22Rv1 (cell line): ENCODE results near the gene ZMYM3.
"Not testable (repeated sequence)": the region's sequence is repeated elsewhere in the genome, so short reads cannot be mapped to it uniquely, and the experiment has no call there.

ENCODE experiments used
- H3K27ac ChIP-seq: fragments of 450-650 bp; 2 replicates; pipeline ENCODE4 v1.5.1; 2017
- CTCF ChIP-seq: fragments of 450-650 bp; IDR thresholded peaks from 2 replicates; pipeline ENCODE4 v1.5.1; 2017; ENCODE audit warnings: mild to moderate bottlenecking
- ZFX ChIP-seq: fragments of 450-650 bp; IDR thresholded peaks from 2 replicates; pipeline ENCODE4 v1.6.1; 2017; ENCODE audit warnings: antibody characterized with exemption, borderline replicate concordance

ZMYM3 gene

GRCh38 chrX:71269801-71270395 lies 16.0 kb upstream of the ZMYM3 start:
- no peak overlapping the region for H3K27ac ChIP-seq
- TF ChIP-seq CTCF (no peak), ZFX (no peak)

DNA sequence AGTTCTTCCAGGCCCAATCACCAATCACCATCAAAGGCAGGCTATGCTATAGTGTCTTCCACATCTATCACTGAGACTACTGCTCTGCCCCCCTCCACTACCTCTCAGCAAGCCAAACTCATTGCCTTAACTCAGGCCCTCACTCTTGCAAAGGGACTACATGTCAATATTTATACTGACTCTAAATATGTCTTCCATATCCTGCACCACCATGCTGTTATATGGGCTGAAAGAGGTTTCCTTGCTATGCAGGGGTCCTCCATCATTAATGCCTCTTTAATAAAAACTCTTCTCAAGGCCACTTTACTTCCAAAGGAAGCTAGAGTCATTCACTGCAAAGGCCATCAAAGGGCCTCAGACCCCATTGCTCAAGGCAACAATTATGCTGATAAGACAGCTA lies 14.7 kb upstream of the ZMYM3 start:
- not testable (repeated sequence) for H3K27ac ChIP-seq

GRCh38 chrX:71256856-71257255 lies 2.9 kb upstream of the ZMYM3 start:
- no peak overlapping the region for H3K27ac ChIP-seq
- no peak for TF ChIP-seq ZFX
- TF ChIP-seq CTCF = no peak

DNA sequence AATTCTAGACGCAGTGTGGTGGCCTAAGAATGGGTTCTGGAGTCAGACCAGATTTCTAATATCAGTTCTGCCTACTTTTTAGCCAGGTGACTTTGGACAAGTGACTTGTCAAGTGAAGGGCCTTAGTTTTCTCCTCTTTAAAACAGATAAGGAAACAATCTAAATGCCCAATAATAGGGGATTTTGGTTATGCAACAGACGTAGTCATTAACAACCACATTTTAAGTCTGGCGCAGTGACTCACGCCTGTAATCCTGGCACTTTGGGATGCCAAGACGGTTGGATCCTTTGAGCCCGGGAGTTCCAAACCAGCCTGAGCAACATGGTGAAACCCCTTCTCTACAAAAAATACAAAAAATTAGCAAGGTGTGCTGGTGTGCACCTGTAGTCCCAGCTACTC lies 2.1 kb upstream of the ZMYM3 start:
- H3K27ac ChIP-seq = no peak overlapping the region; the same call in 1 of the 2 replicates
- TF ChIP-seq ZFX (no peak), CTCF (no peak)

DNA sequence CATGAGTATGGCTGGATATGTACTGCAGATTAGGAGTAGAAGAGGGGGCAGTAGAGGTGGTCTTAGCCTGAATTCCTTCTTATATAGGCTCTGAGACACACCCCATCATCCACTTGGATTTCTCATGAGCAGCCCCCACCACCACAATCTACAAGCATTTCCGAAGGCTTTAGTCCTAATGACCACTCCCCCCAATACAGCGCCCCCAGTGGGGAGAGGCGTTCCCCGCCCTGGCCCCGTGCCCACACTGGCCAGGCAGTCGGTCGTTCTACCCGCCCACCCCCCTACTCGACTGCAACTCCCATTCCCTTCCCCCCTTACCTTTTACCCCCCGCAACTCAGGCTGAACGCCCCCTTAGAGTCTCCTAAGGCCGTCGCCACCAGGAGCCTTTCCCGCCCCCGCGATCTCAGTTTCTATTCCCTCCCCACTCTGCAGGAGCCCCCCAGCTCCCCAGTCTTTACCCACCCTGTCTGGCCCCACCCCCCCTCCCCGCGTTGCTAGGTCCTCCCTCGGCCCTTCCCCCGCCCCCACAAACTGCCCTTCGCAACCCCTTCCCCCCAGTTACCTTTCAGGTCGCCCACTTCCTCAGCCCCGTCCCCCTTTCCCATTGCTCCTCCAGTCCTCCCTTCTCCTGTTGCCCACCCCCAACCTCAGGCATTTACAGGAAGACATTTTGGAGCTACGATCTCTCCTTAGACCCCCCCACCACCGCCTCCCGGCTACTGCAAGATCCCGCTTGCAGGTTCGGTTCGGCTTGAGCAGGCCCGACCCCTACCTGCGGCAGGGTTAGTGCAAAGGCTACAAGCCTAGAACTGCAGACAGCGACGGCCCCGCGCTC lies 468 bp downstream of the ZMYM3 start:
- peak overlapping the region; percentile 79 for H3K27ac ChIP-seq
- TF ChIP-seq ZFX (no peak), CTCF (peak; percentile 47)

DNA sequence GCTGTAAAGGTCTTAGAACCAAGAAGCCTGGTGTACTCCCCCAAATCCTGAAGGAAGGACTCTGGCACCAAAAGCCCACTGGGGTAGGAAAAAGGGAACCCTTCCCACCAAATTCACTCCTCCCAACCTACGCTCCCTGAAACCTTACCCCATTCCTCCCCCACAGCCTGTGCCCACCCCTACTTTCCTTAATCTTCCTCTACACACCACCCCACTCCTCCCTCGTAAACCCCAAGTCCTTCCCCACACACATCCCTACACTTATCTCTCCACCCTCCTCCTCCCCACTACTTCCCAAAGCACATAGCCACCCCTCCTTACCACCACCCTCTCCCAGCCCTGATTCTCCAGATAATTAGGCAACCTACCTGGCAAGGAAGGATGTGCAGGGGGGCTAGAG lies 1.7 kb downstream of the ZMYM3 start:
- TF ChIP-seq CTCF (no peak), ZFX (no peak)
- H3K27ac ChIP-seq = no peak overlapping the region

GRCh38 chrX:71251466-71251973 lies 2.4 kb downstream of the ZMYM3 start:
- TF ChIP-seq CTCF = no peak
- TF ChIP-seq ZFX = no peak
- H3K27ac ChIP-seq = no peak overlapping the region
